ENCODE data around the gene DGCR6L. TPM values are rescaled to one million over a fixed set of nuclear protein-coding genes. Genes with fewer than 3 reads are reported as not detected.
"Not testable (repeated sequence)": the region's sequence is repeated elsewhere in the genome, so short reads cannot be mapped to it uniquely, and the experiment has no call there.

DGCR6L gene
- total RNA-seq, 4 donors from 2014 or later: 56.2 to 81.0 (median 79.3) TPM

GRCh38 chr22:20286784-20287423 is 33.0 kb downstream of the DGCR6L start:
- intact Hi-C loops (cut with DNase I; ENCODE audit: low total_unique reads); H3K4me3 ChIP-seq (ENCODE audit: low read depth, poor library complexity, severe bottlenecking); DNase-seq (ENCODE audit: low spot score in 2 of 2): not testable (repeated sequence)
- WGBS, 2 donors: 60 to 77% methylated on average over 8 to 13 of the region's 20 CpGs

GRCh38 chr22:20286312-20286660 is 33.6 kb downstream of the DGCR6L start:
- DNase-seq (ENCODE audit: low spot score in 2 of 2); intact Hi-C loops (cut with DNase I; ENCODE audit: low total_unique reads); H3K4me3 ChIP-seq (ENCODE audit: low read depth, poor library complexity, severe bottlenecking): not testable (repeated sequence)
- 25 to 27% methylated on average over 8 of the region's 8 CpGs for WGBS, 2 donors

GRCh38 chr22:20285473-20286311 is 34.2 kb downstream of the DGCR6L start:
- H3K4me3 ChIP-seq (ENCODE audit: low read depth, poor library complexity, severe bottlenecking): not testable (repeated sequence)
- peak; percentile 68 to 95 for DNase-seq (ENCODE audit: low spot score in 2 of 2)
- intact Hi-C loops (cut with DNase I; ENCODE audit: low total_unique reads): loop anchor here (2.0 kb wide), 1 partner anchor 129 kb away; no protein-coding TSS in a partner anchor
- WGBS, 2 donors: 18 to 27% methylated on average over 4 to 5 of the region's 12 CpGs

GRCh38 chr22:20284471-20285086 is 35.3 kb downstream of the DGCR6L start:
- H3K4me3 ChIP-seq (ENCODE audit: low read depth, poor library complexity, severe bottlenecking): no peak overlapping the region
- TF ChIP-seq CTCF (IDR thresholded peaks at IDR 0.05) (no peak), POLR2A (IDR thresholded peaks at IDR 0.05) (no peak)
- DNase-seq (ENCODE audit: low spot score in 2 of 2): no peak
- 69 to 71% methylated on average over 12 to 13 of the region's 13 CpGs for WGBS, 2 donors
- intact Hi-C loops (cut with DNase I; ENCODE audit: low total_unique reads): loop anchor here (2.0 kb wide), 1 partner anchor 128 kb away; no protein-coding TSS in a partner anchor

GRCh38 chr22:20283674-20284066 is 36.2 kb downstream of the DGCR6L start:
- DNase-seq (ENCODE audit: low spot score in 2 of 2): no peak
- TF ChIP-seq CTCF (IDR thresholded peaks at IDR 0.05) (no peak), POLR2A (IDR thresholded peaks at IDR 0.05) (no peak)
- H3K4me3 ChIP-seq (ENCODE audit: low read depth, poor library complexity, severe bottlenecking): no peak overlapping the region
- intact Hi-C loops (cut with DNase I; ENCODE audit: low total_unique reads): loop anchor here (2.0 kb wide), 1 partner anchor 127 kb away; no protein-coding TSS in a partner anchor
- 25 to 46% methylated on average over 3 to 5 of the region's 5 CpGs for WGBS, 2 donors

GRCh38 chr22:20282901-20283673 is 36.8 kb downstream of the DGCR6L start:
- TF ChIP-seq CTCF (IDR thresholded peaks at IDR 0.05) (no peak), POLR2A (IDR thresholded peaks at IDR 0.05) (no peak)
- no peak for DNase-seq (ENCODE audit: low spot score in 2 of 2)
- WGBS, 2 donors: 80 to 85% methylated on average over 10 to 13 of the region's 15 CpGs
- H3K4me3 ChIP-seq (ENCODE audit: low read depth, poor library complexity, severe bottlenecking): no peak overlapping the region
- intact Hi-C loops (cut with DNase I; ENCODE audit: low total_unique reads): no loop called here

Data from lower leg skin (tissue), 4 donors.